ENCODE measurements around the gene PSMB5. TPM values are rescaled to one million over a fixed set of nuclear protein-coding genes. Genes with fewer than 3 reads are reported as not detected.

Gene PSMB5
- total and polyA plus RNA-seq, 2 of the 13 experiments (the other 11 are each of a cell fraction or from before 2014, with no cell fraction given): 705 to 871 TPM

DNA sequence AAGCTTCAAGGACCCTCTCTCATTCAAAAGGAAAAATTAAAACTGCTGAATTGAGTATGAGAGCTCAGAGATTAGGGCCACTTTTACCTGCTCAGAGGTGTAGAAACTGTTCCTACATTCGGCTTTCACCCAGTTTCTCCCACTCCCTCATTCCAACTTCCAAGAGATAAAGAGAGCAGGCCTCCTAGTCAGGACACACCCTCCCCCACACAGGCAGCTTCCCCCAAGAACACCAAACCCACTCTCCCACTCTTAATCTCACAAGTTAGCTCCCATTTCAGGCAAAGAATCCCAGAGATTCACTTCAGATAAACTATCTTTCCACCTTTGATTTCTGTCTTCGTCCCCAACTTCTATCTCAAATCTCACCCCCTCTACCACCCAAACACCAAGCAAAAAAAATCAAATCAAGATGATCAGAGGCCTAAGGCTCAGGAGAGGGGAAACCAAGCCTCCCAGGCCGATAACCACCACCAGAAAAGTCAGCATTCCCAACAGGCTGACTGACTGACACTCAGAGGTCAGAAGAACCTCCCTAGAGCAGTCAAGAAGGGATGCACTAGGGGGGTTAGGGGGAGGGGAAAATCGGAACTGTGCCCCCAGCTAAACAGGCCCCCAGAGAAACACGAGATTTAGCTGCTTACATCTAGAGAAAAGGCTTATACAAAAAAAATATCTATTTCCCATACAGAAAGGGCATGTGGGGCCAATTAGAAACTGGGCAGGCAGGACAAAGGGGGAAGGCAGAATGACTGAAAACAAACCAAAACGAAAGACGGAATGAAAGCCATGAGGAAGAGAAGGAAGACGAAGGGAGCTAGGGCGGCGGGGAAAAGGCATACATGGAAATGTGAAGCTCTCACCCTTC, 35.8 kb upstream of the PSMB5 start (continued):
- TF ChIP-seq IRX3 (CRISPR knock-in tag; IDR thresholded peaks at IDR 0.05; ENCODE audit: borderline replicate concordance, low read depth) (no peak), ZNF567 (CRISPR knock-in tag; IDR thresholded peaks at IDR 0.05; ENCODE audit: borderline replicate concordance) (peak; percentile 54; the same call in 1 of the 2 replicates), STAT6 (CRISPR knock-in tag; IDR thresholded peaks at IDR 0.05; ENCODE audit: borderline replicate concordance) (no peak), ZNF788 (CRISPR knock-in tag; IDR thresholded peaks at IDR 0.05; ENCODE audit: borderline replicate concordance) (no peak), CEBPG (CRISPR knock-in tag; IDR thresholded peaks at IDR 0.05) (no peak)

GRCh38 chr14:23069413-23069806, 34.7 kb upstream of the PSMB5 start:
- Histone ChIP-seq H3K9ac (ENCODE audit: insufficient read depth, low read depth, low read length) (no peak overlapping the region; the same call in 1 of the 2 replicates), H4K20me1 (ENCODE audit: insufficient read depth, low read length) (peaks cover 12% of the 10 kb centered on the region), H3K79me2 (ENCODE audit: insufficient read depth, low read length) (peaks cover 45% of the 10 kb centered on the region), H2AFZ (ENCODE audit: low read length) (no peak overlapping the region), H3K4me2 (ENCODE audit: low read depth, low read length) (no peak overlapping the region), H3K4me3 (replicated peaks in 1 of 3; ENCODE audit: insufficient read depth in 1 of 3, low read depth in 2 of 3, low read length in 3 of 3) (no peak overlapping the region), H3K27ac (ENCODE audit: extremely low read length, insufficient read depth, low read length) (peak overlapping the region; percentile 5), H3K9me3 (ENCODE audit: low read length) (no peaks in the 10 kb centered on the region), H3K4me1 (ENCODE audit: insufficient read depth, low read length) (peaks cover 42% of the 10 kb centered on the region), H3K36me3 (replicated peaks in 1 of 2; ENCODE audit: control insufficient read depth in 1 of 2, insufficient read depth in 2 of 2, low read length in 2 of 2) (peaks cover 40 to 72% of the 10 kb centered on the region in 2 experiments), H3K27me3 (ENCODE audit: control insufficient read depth in 1 of 2, insufficient read depth in 2 of 2, low read length in 2 of 2) (no peaks in the 10 kb centered on the region; a peak in 1 of 5 replicates)
- ATAC-seq: no peak; the same call in 2 of the 3 replicates
- intact Hi-C loops (cut with micrococcal nuclease; ENCODE audit: unreplicated experiment) (loop anchor here (1.0 to 2.0 kb wide), 3 partner anchors 8 to 117 kb away; no protein-coding TSS in a partner anchor), in situ Hi-C loops (cut with HindIII; ENCODE audit: extremely low pct_ligation_motif_present, low pct_unique_long_range_greater_than_20kb) (loop anchor here (5.0 kb wide), 1 partner anchor 38 kb away; no protein-coding TSS in a partner anchor)
- no peak for FAIRE-seq
- BruUV-seq (replicated peaks): no TSS peak
- DNase-seq (ENCODE audit: low spot score): no peak
- ChIA-PET CTCF (ENCODE audit: low intra/inter-chr PET ratio, low total read pairs) (interaction anchor here (0.9 to 4.5 kb wide), 17 partner anchors 9 to 512 kb away, joined by 3 to 34 read pairs (median 5); partner anchors contain the start of genes ACIN1, C14orf119 and CDH24), POLR2A (interaction anchor here (0.6 to 2.0 kb wide), 33 partner anchors 8 to 1144 kb away, joined by 3 to 80 read pairs (median 4); partner anchors contain the start of genes ACIN1, AJUBA, BCL2L2 and C14orf119)
- WGBS (ENCODE audit: low lambda C conversion rate): 95% methylated on average over 4 of the region's 4 CpGs
- TF ChIP-seq FOXO4 (CRISPR knock-in tag; conservative IDR thresholded peaks at IDR 0.05) (0 out of 2 replicates have a peak, but pooled peaks have one; percentile 71), ZFP37 (CRISPR knock-in tag; IDR thresholded peaks at IDR 0.05; ENCODE audit: borderline replicate concordance) (no peak), ZNF772 (CRISPR knock-in tag; IDR thresholded peaks at IDR 0.05) (no peak), ZNF619 (CRISPR knock-in tag; IDR thresholded peaks at IDR 0.05) (no peak), MIER2 (CRISPR knock-in tag; IDR thresholded peaks at IDR 0.05) (no peak), ZFP82 (CRISPR knock-in tag; IDR thresholded peaks at IDR 0.05; ENCODE audit: borderline replicate concordance) (no peak), SMAD1 (CRISPR knock-in tag; IDR thresholded peaks at IDR 0.05; ENCODE audit: borderline replicate concordance, low read depth) (no peak), ZNF564 (CRISPR knock-in tag; IDR thresholded peaks at IDR 0.05) (no peak), RFX5 (IDR thresholded peaks at IDR 0.05; ENCODE audit: low read depth, low read length) (no peak), FOXC1 (CRISPR knock-in tag; IDR thresholded peaks at IDR 0.05; ENCODE audit: borderline replicate concordance) (0 out of 2 replicates have a peak, but pooled peaks have one; percentile 45), SATB2 (CRISPR knock-in tag; IDR thresholded peaks at IDR 0.05) (no peak), FOXO1 (CRISPR knock-in tag; IDR thresholded peaks at IDR 0.05) (no peak), NFKB2 (CRISPR knock-in tag; IDR thresholded peaks at IDR 0.05; ENCODE audit: borderline replicate concordance) (no peak), HHEX (CRISPR knock-in tag; IDR thresholded peaks at IDR 0.05) (no peak)
